Measurements from ENCODE around the gene PRND.

The PRND gene

GRCh38 chr20:4717816-4718570 is 3.7 kb upstream of the PRND start:
- CTCF ChIA-PET, result interaction anchor here (0.9 to 20.4 kb wide), 2 partner anchors 89 to 110 kb away, joined by 4 to 459 read pairs; no protein-coding TSS in a partner anchor

DNA sequence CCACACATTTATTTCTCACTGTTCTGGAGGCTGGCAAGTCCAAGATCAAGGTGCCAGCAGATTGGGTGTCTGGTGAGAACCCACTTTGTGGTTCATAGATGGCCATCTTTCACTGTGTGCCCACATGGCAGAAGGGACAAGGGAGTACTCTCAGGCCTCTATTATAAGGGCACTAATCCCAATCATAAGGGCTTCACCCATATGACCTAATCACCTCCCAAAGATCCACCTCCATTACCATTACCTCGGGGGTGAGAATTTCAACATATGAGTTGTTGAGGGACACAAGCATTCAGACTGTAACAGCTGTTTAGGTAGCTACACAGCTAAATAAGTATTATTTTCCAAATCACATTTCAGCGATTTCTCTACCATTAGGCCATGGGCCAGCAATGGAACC is 2.5 kb upstream of the PRND start:
- POLR2A ChIA-PET, result no interaction called here
- TF ChIP-seq, protein P1, sequence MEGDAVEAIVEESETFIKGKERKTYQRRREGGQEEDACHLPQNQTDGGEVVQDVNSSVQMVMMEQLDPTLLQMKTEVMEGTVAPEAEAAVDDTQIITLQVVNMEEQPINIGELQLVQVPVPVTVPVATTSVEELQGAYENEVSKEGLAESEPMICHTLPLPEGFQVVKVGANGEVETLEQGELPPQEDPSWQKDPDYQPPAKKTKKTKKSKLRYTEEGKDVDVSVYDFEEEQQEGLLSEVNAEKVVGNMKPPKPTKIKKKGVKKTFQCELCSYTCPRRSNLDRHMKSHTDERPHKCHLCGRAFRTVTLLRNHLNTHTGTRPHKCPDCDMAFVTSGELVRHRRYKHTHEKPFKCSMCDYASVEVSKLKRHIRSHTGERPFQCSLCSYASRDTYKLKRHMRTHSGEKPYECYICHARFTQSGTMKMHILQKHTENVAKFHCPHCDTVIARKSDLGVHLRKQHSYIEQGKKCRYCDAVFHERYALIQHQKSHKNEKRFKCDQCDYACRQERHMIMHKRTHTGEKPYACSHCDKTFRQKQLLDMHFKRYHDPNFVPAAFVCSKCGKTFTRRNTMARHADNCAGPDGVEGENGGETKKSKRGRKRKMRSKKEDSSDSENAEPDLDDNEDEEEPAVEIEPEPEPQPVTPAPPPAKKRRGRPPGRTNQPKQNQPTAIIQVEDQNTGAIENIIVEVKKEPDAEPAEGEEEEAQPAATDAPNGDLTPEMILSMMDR (IDR thresholded peaks at IDR 0.05; ENCODE audit: insufficient read depth, low read length, missing control alignments), result no peak
- DNase-seq (ENCODE audit: low read depth, low spot score), result no peak
- H3K4me3 ChIP-seq (ENCODE audit: low read depth, low read length), result no peak overlapping the region
- CTCF ChIA-PET, result interaction anchor here (0.9 to 20.4 kb wide), 5 partner anchors 17 to 480 kb away, joined by 3 to 459 read pairs (median 5); no protein-coding TSS in a partner anchor

More at GRCh38 chr20:4717816-4718570, 3.7 kb upstream of the PRND start:
- TF ChIP-seq, protein P1 (IDR thresholded peaks at IDR 0.05; ENCODE audit: insufficient read depth, low read length, missing control alignments), result no peak
- DNase-seq (ENCODE audit: low read depth, low spot score), result no peak
- H3K4me3 ChIP-seq (ENCODE audit: low read depth, low read length), result no peak overlapping the region
- POLR2A ChIA-PET, result no interaction called here

- TF ChIP-seq, protein P1 (IDR thresholded peaks at IDR 0.05; ENCODE audit: insufficient read depth, low read length, missing control alignments), result peak; percentile 63
- POLR2A ChIA-PET, result interaction anchor here (0.8 kb wide), 1 partner anchor 107 kb away, joined by 4 read pairs; no protein-coding TSS in a partner anchor
These were observed 1.4 kb upstream of the PRND start for GRCh38 chr20:4720041-4720976.

DNA sequence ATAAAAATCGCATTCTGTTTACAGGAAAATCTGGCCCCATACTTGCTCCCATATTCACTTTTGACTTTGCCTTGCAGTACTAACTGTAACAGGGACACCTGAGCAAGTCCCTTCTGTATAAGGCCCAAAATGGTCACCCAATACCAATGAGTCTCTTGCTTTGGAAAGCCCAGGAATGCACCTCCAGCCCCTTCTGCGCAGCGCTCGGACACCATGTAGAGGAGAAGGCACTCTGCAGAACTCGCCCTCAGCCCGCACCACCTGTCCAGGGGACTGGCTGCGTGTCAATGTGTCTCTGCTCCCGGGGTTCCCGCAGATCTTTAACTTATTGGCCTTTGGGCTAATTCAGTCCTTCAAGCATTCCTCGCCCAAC is 746 bp upstream of the PRND start:
- POLR2A ChIA-PET, result no interaction called here
- TF ChIP-seq, protein P1 (IDR thresholded peaks at IDR 0.05; ENCODE audit: insufficient read depth, low read length, missing control alignments), result no peak
- CTCF ChIA-PET, result interaction anchor here (0.9 to 20.4 kb wide), 12 partner anchors 9 to 613 kb away, joined by 3 to 459 read pairs (median 5); no protein-coding TSS in a partner anchor
- H3K4me3 ChIP-seq (ENCODE audit: low read depth, low read length), result no peak overlapping the region
- no peak for DNase-seq (ENCODE audit: low read depth, low spot score)

More at GRCh38 chr20:4720041-4720976, 1.4 kb upstream of the PRND start:
- CTCF ChIA-PET, result interaction anchor here (0.6 to 20.4 kb wide), 25 partner anchors 8 to 612 kb away, joined by 3 to 459 read pairs (median 4); partner anchors contain the start of gene CDS2
- no peak overlapping the region for H3K4me3 ChIP-seq (ENCODE audit: low read depth, low read length)
- peak; percentile 14 for DNase-seq (ENCODE audit: low read depth, low spot score)

DNA sequence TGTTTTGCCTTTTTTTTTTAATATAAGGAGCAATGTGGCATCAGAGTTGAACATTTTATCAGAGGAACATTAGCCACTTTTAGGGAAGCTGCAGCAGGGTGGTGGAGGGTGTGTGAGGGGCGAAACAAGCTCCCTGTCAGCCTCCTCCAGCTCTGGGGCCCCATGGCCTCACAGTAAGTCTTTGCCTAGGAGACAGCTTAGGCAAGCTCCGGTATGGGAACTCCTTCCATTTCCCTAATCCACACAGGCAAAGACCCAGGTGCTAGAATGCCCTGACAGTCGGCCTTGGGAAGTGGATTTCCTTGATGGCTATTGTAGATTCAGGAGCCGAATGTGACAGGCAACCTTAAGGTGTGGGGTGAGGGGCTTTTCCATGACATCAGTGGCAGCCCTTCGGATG is 862 bp downstream of the PRND start:
- ChIA-PET POLR2A (no interaction called here), CTCF (interaction anchor here (0.8 to 20.4 kb wide), 7 partner anchors 15 to 614 kb away, joined by 3 to 459 read pairs (median 3); no protein-coding TSS in a partner anchor)
- H3K4me3 ChIP-seq (ENCODE audit: low read depth, low read length), result no peak overlapping the region
- DNase-seq (ENCODE audit: low read depth, low spot score), result no peak
- TF ChIP-seq, protein P1 (IDR thresholded peaks at IDR 0.05; ENCODE audit: insufficient read depth, low read length, missing control alignments), result no peak
